Measurements from ENCODE around the gene ACO1.

DNA sequence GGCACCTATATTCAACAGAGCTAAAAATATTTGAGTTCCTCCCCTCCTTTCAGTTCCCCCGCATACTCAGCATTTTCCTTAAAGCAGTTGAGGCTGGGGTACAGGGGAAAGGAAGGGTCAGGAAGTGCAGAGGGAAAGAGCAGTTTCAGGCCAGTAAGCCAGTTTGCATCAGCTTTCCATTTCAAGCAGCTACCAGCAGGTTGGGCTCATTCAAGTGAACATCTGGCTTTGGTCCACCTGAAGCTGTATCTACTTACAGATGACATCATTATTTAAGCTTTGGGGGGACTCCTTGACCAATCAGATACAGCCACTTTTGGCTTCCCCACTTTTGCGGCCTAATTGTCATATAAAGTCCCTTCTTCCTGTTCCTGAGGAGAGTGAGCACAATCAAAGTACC lies 8.2 kb upstream of the ACO1 start:
- TF ChIP-seq CTCF (conservative IDR thresholded peaks at IDR 0.05; ENCODE audit: low read length): no peak
- no peak for TF ChIP-seq EZH2phosphoT487 (IDR thresholded peaks at IDR 0.05; ENCODE audit: borderline replicate concordance)

Measured in Loucy (cell line).